Ishikawa (cell line): ENCODE results near the gene GALNT10.

ENCODE experiments used
- CREB1 ChIP-seq: IDR thresholded peaks from 2 replicates; pipeline ENCODE4 v1.6.1; 2012; ENCODE audit warnings: low read depth
- EP300 ChIP-seq: IDR thresholded peaks from 2 replicates; pipeline ENCODE4 v1.6.1; 2012; ENCODE audit warnings: borderline replicate concordance
- RAD21 ChIP-seq: IDR thresholded peaks from 2 replicates; pipeline ENCODE4 v1.6.1; 2012; ENCODE audit warnings: low read depth
- TAF1 ChIP-seq: IDR thresholded peaks from 2 replicates; pipeline ENCODE4 v1.6.1; 2012; ENCODE audit warnings: low read depth, mild to moderate bottlenecking
- TCF12 ChIP-seq: IDR thresholded peaks from 2 replicates; pipeline ENCODE4 v1.6.1; 2012; ENCODE audit warnings: low read depth
- ZBTB7A ChIP-seq: IDR thresholded peaks from 2 replicates; pipeline ENCODE4 v1.6.1; 2012; ENCODE audit warnings: low read depth

DNA sequence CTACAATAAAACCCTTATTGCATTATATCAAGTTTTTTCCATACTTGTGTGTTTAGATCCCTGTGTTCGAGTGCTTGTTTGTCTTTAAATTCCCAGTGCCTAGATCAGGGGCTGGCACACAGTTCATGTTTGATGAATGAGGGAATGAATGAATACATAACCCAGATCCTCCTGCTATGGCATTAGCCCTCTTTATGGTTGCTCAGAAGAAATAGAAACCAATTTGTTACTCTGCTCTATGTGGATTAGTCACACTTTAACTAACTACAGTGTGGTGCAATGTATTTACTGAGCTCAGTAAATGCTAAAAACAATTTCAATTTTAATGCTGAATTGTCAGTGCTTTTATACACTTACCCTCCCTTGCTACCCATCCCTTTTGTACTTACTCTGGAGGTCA is 16.4 kb upstream of the GALNT10 start:
- no peak for TF ChIP-seq TAF1
- no peak for TF ChIP-seq RAD21
- no peak for TF ChIP-seq ZBTB7A
- TF ChIP-seq CREB1: no peak
- TF ChIP-seq TCF12: no peak
- no peak for TF ChIP-seq EP300
